Neural cell (in vitro differentiated cells): ENCODE results near the gene SCGB1C2. TPM values are rescaled to one million over a fixed set of nuclear protein-coding genes. Genes with fewer than 3 reads are reported as not detected.

Experiments
- H2AFZ ChIP-seq: fragments of 200-600, 300-800 bp; sonication (generic), shearing (Covaris generic); 2 replicates; pipeline ENCODE4 v1.6.0; 2014; ENCODE audit warnings: low read depth, mild to moderate bottlenecking, antibody characterized with exemption, low read length, moderate library complexity
- H3F3A ChIP-seq: fragments of 200-600 bp; shearing (Covaris generic); 2 replicates; pipeline ENCODE4 v1.6.1; 2016; ENCODE audit warnings: mild to moderate bottlenecking, moderate library complexity, mixed read lengths, antibody characterized with exemption, low read length; ENCODE audit not compliant: insufficient read depth, poor library complexity, severe bottlenecking
- H3K27ac ChIP-seq: fragments of 200-600, 300-800 bp; sonication (generic), shearing (Covaris generic); 2 replicates; pipeline ENCODE4 v1.5.1; 2014; ENCODE audit warnings: mild to moderate bottlenecking, low read length, moderate library complexity
- H3K27me3 ChIP-seq: fragments of 300-800, 200-600 bp; sonication (generic), shearing (Covaris generic); 2 replicates; pipeline ENCODE4 v1.6.0; 2014; ENCODE audit warnings: mild to moderate bottlenecking, low read depth, low read length, moderate library complexity; ENCODE audit not compliant: insufficient read depth
- H3K36me3 ChIP-seq: fragments of 300-800, 200-600 bp; sonication (generic), shearing (Covaris generic); 2 replicates; pipeline ENCODE4 v1.5.1; 2014; ENCODE audit warnings: mild to moderate bottlenecking, antibody characterized with exemption, low read length, moderate library complexity; ENCODE audit not compliant: insufficient read depth
- H3K4me2 ChIP-seq: fragments of 300-800, 200-600 bp; sonication (generic), shearing (Covaris generic); 2 replicates; pipeline ENCODE4 v1.6.0; 2014; ENCODE audit warnings: mild to moderate bottlenecking, low read length
- H3K4me3 ChIP-seq: fragments of 300-800, 200-600 bp; sonication (generic), shearing (Covaris generic); 2 replicates; pipeline ENCODE4 v1.5.1; 2014; ENCODE audit warnings: mild to moderate bottlenecking, low read length, moderate library complexity
- H3K79me2 ChIP-seq: fragments of 200-600 bp; shearing (Covaris generic); replicated peaks from 2 replicates; pipeline ENCODE4 v1.6.0; 2014; ENCODE audit warnings: mild to moderate bottlenecking, low read length, moderate library complexity; ENCODE audit not compliant: insufficient read depth
- H3K9ac ChIP-seq: fragments of 300-800, 200-600 bp; sonication (generic), shearing (Covaris generic); 2 replicates; pipeline ENCODE4 v1.6.1; 2016; ENCODE audit warnings: mild to moderate bottlenecking, low read length, mixed read lengths
- H3K9me2 ChIP-seq: fragments of 200-600 bp; shearing (Covaris generic); 2 replicates; pipeline ENCODE4 v1.6.1; 2016; ENCODE audit warnings: mild to moderate bottlenecking, low read length, mixed read lengths; ENCODE audit not compliant: insufficient read depth
- H3K9me3 ChIP-seq: fragments of 200-600, 300-800 bp; sonication (generic), shearing (Covaris generic); 2 replicates; pipeline ENCODE4 v1.6.1; 2016; ENCODE audit warnings: mild to moderate bottlenecking, mixed run types, low read length, moderate library complexity, mixed read lengths
- H4K20me1 ChIP-seq: fragments of 200-600 bp; shearing (Covaris generic); 2 replicates; pipeline ENCODE4 v1.6.1; 2016; ENCODE audit warnings: mild to moderate bottlenecking, mixed run types; ENCODE audit not compliant: insufficient read depth
- EP300 ChIP-seq: fragments of 450-650 bp; conservative IDR thresholded peaks from 2 replicates; pipeline ENCODE4 v1.6.1; 2014; ENCODE audit warnings: antibody characterized with exemption, mild to moderate bottlenecking, moderate library complexity; ENCODE audit not compliant: poor library complexity, severe bottlenecking
- EZH2 ChIP-seq: fragments of 200-600, 300-800 bp; shearing (Covaris generic), sonication (generic); IDR thresholded peaks from 2 replicates; pipeline ENCODE4 v1.6.1; 2014; ENCODE audit warnings: antibody characterized with exemption, low read length, borderline replicate concordance, mild to moderate bottlenecking; ENCODE audit not compliant: insufficient read depth, poor library complexity, severe bottlenecking
- MXI1 ChIP-seq: fragments of 450-650 bp; conservative IDR thresholded peaks from 2 replicates; pipeline ENCODE4 v1.6.1; 2014; ENCODE audit warnings: antibody characterized with exemption, mild to moderate bottlenecking; ENCODE audit not compliant: poor library complexity, severe bottlenecking
- POLR2AphosphoS5 ChIP-seq: IDR thresholded peaks from 2 replicates; pipeline ENCODE4 v1.6.1; 2012
- RAD21 ChIP-seq: fragments of 450-650 bp; conservative IDR thresholded peaks from 2 replicates; pipeline ENCODE4 v1.6.1; 2014; ENCODE audit warnings: antibody characterized with exemption, mild to moderate bottlenecking, moderate library complexity
- REST ChIP-seq: IDR thresholded peaks from 2 replicates; pipeline ENCODE4 v1.6.1; 2012; ENCODE audit warnings: borderline replicate concordance
- SMC3 ChIP-seq: fragments of 450-650 bp; conservative IDR thresholded peaks from 2 replicates; pipeline ENCODE4 v1.6.1; 2014; ENCODE audit warnings: antibody characterized with exemption, mild to moderate bottlenecking, moderate library complexity; ENCODE audit not compliant: poor library complexity
- TAF1 ChIP-seq: IDR thresholded peaks from 2 replicates; pipeline ENCODE4 v1.6.1; 2012; ENCODE audit warnings: low read depth
- polyA plus RNA-seq: library from polyadenylated mRNA; depleted of rRNA; stranded (reverse); fragments of >200 nt; gene quantifications from 2 replicates; pipeline ENCODE4 v1.2.3, GENCODE V29; 2014
- TF ChIP-seq, protein P1 (sequence below): fragments of 450-650 bp; IDR thresholded peaks from 2 replicates; pipeline ENCODE4 v1.5.1; 2014; ENCODE audit warnings: antibody characterized with exemption, mild to moderate bottlenecking, moderate library complexity; ENCODE audit not compliant: poor library complexity, severe bottlenecking

The SCGB1C2 gene
- polyA plus RNA-seq, 1 donor from 2014 or later, result not detected

DNA sequence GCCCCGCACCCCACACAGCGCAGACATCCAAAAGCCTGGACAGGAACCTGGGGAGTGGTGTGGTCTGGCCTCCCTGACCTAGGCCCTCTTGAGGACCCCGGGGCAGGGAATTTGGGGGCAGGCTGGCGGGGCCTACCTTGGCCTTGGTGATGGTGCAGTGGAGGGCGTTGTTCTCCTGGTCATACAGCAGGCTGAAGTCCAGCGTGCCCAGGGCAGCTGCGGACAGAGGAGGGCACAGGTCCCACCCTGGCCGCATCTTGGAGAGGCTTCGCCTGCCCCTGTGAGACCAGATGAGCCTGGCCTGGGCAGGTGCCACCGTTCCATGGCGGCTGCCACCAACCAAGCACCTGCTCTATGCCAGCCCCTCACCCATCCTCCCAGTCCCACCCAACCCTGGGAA is 35.0 kb downstream of the SCGB1C2 start:
- H3K27ac ChIP-seq, result no peak overlapping the region
- no peak overlapping the region for H3K4me3 ChIP-seq
- H3K36me3 ChIP-seq, result no peaks in the 10 kb centered on the region
- no peaks in the 10 kb centered on the region for H3K79me2 ChIP-seq
- no peak overlapping the region for H2AFZ ChIP-seq
- H3K9ac ChIP-seq, result no peak overlapping the region
- TF ChIP-seq EP300 (no peak), POLR2AphosphoS5 (no peak), REST (no peak), EZH2 (no peak)
- TF ChIP-seq, protein P1, sequence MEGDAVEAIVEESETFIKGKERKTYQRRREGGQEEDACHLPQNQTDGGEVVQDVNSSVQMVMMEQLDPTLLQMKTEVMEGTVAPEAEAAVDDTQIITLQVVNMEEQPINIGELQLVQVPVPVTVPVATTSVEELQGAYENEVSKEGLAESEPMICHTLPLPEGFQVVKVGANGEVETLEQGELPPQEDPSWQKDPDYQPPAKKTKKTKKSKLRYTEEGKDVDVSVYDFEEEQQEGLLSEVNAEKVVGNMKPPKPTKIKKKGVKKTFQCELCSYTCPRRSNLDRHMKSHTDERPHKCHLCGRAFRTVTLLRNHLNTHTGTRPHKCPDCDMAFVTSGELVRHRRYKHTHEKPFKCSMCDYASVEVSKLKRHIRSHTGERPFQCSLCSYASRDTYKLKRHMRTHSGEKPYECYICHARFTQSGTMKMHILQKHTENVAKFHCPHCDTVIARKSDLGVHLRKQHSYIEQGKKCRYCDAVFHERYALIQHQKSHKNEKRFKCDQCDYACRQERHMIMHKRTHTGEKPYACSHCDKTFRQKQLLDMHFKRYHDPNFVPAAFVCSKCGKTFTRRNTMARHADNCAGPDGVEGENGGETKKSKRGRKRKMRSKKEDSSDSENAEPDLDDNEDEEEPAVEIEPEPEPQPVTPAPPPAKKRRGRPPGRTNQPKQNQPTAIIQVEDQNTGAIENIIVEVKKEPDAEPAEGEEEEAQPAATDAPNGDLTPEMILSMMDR, result no peak
- H3K4me2 ChIP-seq, result no peak overlapping the region
- H3K27me3 ChIP-seq, result no peaks in the 10 kb centered on the region
- no peaks in the 10 kb centered on the region for H3K9me3 ChIP-seq
- no peaks in the 10 kb centered on the region for H3F3A ChIP-seq
- no peaks in the 10 kb centered on the region for H4K20me1 ChIP-seq
- no peaks in the 10 kb centered on the region for H3K9me2 ChIP-seq

- no peaks in the 10 kb centered on the region for H3K9me3 ChIP-seq
- no peaks in the 10 kb centered on the region for H3F3A ChIP-seq
- TF ChIP-seq REST (no peak), EZH2 (no peak), SMC3 (no peak), TAF1 (no peak), MXI1 (no peak), EP300 (no peak), RAD21 (no peak), POLR2AphosphoS5 (no peak)
- TF ChIP-seq, protein P1, result no peak
- no peaks in the 10 kb centered on the region for H4K20me1 ChIP-seq
- no peak overlapping the region for H2AFZ ChIP-seq
- no peak overlapping the region for H3K9ac ChIP-seq
- H3K36me3 ChIP-seq, result no peaks in the 10 kb centered on the region
- no peaks in the 10 kb centered on the region for H3K9me2 ChIP-seq
- no peaks in the 10 kb centered on the region for H3K79me2 ChIP-seq
- no peak overlapping the region for H3K27ac ChIP-seq
- no peak overlapping the region for H3K4me2 ChIP-seq
- H3K4me3 ChIP-seq, result no peak overlapping the region
- no peaks in the 10 kb centered on the region for H3K27me3 ChIP-seq
Observed at GRCh38 chr17:173166-173911, 36.0 kb downstream of the SCGB1C2 start.
